ENCODE measurements around the gene PRR5L.
"Not testable (repeated sequence)": the region's sequence is repeated elsewhere in the genome, so short reads cannot be mapped to it uniquely, and the experiment has no call there.

Gene PRR5L

GRCh38 chr11:36509694-36510593 is 213.9 kb downstream of the PRR5L start, which contains the start of gene TRAF6 (continued):
- TF ChIP-seq ZBTB26 (tag by site-specific recombination; optimal IDR thresholded peaks at IDR 0.05), result peak; percentile 87
- TF ChIP-seq ZNF561 (tag by site-specific recombination; IDR thresholded peaks at IDR 0.05; ENCODE audit: borderline replicate concordance), result peak; percentile 71
- TF ChIP-seq ZNF174 (tag by site-specific recombination; IDR thresholded peaks at IDR 0.05), result peak; percentile 37; the same call in 1 of the 2 replicates
- no peak for TF ChIP-seq ZNF521 (tag by site-specific recombination; IDR thresholded peaks at IDR 0.05)
- TF ChIP-seq ZIC2 (tag by site-specific recombination; IDR thresholded peaks at IDR 0.05), result peak; percentile 73
- no peak for TF ChIP-seq ZNF433 (tag by site-specific recombination; IDR thresholded peaks at IDR 0.05; ENCODE audit: low read depth)
- TF ChIP-seq ZBTB44 (tag by site-specific recombination; IDR thresholded peaks at IDR 0.05), result no peak
- no peak; the same call in 1 of the 2 replicates for TF ChIP-seq ZNF341 (tag by site-specific recombination; IDR thresholded peaks at IDR 0.05; ENCODE audit: low read depth)
- TF ChIP-seq ZNF837 (tag by site-specific recombination; IDR thresholded peaks at IDR 0.05), result no peak; the same call in 1 of the 2 replicates

GRCh38 chr11:36510594-36510942 is 214.5 kb downstream of the PRR5L start:
- Histone ChIP-seq H3K4me1 (ENCODE audit: control insufficient read depth, insufficient read depth, low read length) (no peaks in the 10 kb centered on the region), H3K36me3 (ENCODE audit: control insufficient read depth in 2 of 2, insufficient read depth in 1 of 2, low read length in 2 of 2) (no peaks in the 10 kb centered on the region), H3K27ac (ENCODE audit: extremely low read depth, low read depth, low read length) (no peak overlapping the region), H3K9me3 (ENCODE audit: control insufficient read depth, insufficient read depth, low read depth, low read length) (no peaks in the 10 kb centered on the region), H3K4me3 (ENCODE audit: low read depth, low read length) (peak overlapping the region; percentile 100)
- TF ChIP-seq MYNN (tag by site-specific recombination; IDR thresholded peaks at IDR 0.05; ENCODE audit: borderline replicate concordance), result no peak
- TF ChIP-seq GFI1B (tag by site-specific recombination; IDR thresholded peaks at IDR 0.05), result no peak
- TF ChIP-seq ZNF658 (tag by site-specific recombination; IDR thresholded peaks at IDR 0.05), result no peak
- no peak for TF ChIP-seq ZSCAN18 (tag by site-specific recombination; IDR thresholded peaks at IDR 0.05)
- ChIA-PET POLR2A (interaction anchor here (1.3 to 1.4 kb wide), 2 partner anchors 10 to 55 kb away, joined by 3 to 12 read pairs; no protein-coding TSS in a partner anchor), CTCF (interaction anchor here (0.7 to 2.8 kb wide), 4 partner anchors 10 to 783 kb away, joined by 3 to 23 read pairs (median 4); no protein-coding TSS in a partner anchor)

- POLR2A ChIA-PET, result interaction anchor here (1.3 to 1.4 kb wide), 3 partner anchors 10 to 56 kb away, joined by 3 to 12 read pairs (median 3); no protein-coding TSS in a partner anchor
- not testable (repeated sequence) for H3K27ac ChIP-seq (ENCODE audit: extremely low read depth, low read depth, low read length); H3K36me3 ChIP-seq (ENCODE audit: control insufficient read depth in 2 of 2, insufficient read depth in 1 of 2, low read length in 2 of 2); H3K9me3 ChIP-seq (ENCODE audit: control insufficient read depth, insufficient read depth, low read depth, low read length); H3K4me3 ChIP-seq (ENCODE audit: low read depth, low read length); H3K4me1 ChIP-seq (ENCODE audit: control insufficient read depth, insufficient read depth, low read length)
- CTCF ChIA-PET, result interaction anchor here (0.7 to 2.8 kb wide), 3 partner anchors 9 to 29 kb away, joined by 3 to 23 read pairs (median 3); no protein-coding TSS in a partner anchor
Observed at GRCh38 chr11:36511062-36511461, 215.0 kb downstream of the PRR5L start.

GRCh38 chr11:36512016-36512415 is 215.9 kb downstream of the PRR5L start:
- POLR2A ChIA-PET, result interaction anchor here (0.8 to 1.4 kb wide), 2 partner anchors 9 to 11 kb away, joined by 3 to 4 read pairs; no protein-coding TSS in a partner anchor
- CTCF ChIA-PET, result interaction anchor here (0.6 to 2.8 kb wide), 5 partner anchors 11 to 52 kb away, joined by 3 to 23 read pairs (median 3); no protein-coding TSS in a partner anchor
- Histone ChIP-seq H3K4me3 (ENCODE audit: low read depth, low read length) (no peak overlapping the region), H3K27ac (ENCODE audit: extremely low read depth, low read depth, low read length) (no peak overlapping the region), H3K9me3 (ENCODE audit: control insufficient read depth, insufficient read depth, low read depth, low read length) (no peaks in the 10 kb centered on the region), H3K36me3 (ENCODE audit: control insufficient read depth in 2 of 2, insufficient read depth in 1 of 2, low read length in 2 of 2) (no peaks in the 10 kb centered on the region), H3K4me1 (ENCODE audit: control insufficient read depth, insufficient read depth, low read length) (no peaks in the 10 kb centered on the region)
- TF ChIP-seq BCL11A (tag by site-specific recombination; IDR thresholded peaks at IDR 0.05; ENCODE audit: low read depth), result no peak
- TF ChIP-seq ZBTB10 (tag by site-specific recombination; IDR thresholded peaks at IDR 0.05), result no peak
- no peak for TF ChIP-seq TRIM28 (IDR thresholded peaks at IDR 0.05; ENCODE audit: borderline replicate concordance, low read length)
- no peak for TF ChIP-seq ZNF214 (tag by site-specific recombination; IDR thresholded peaks at IDR 0.05; ENCODE audit: borderline replicate concordance)
- no peak for TF ChIP-seq KLF10 (tag by site-specific recombination; IDR thresholded peaks at IDR 0.05)
- no peak for TF ChIP-seq ZNF354C (tag by site-specific recombination; IDR thresholded peaks at IDR 0.05; ENCODE audit: borderline replicate concordance, low read depth)
- TF ChIP-seq WT1 (tag by site-specific recombination; IDR thresholded peaks at IDR 0.05), result no peak
- TF ChIP-seq ZNF324 (tag by site-specific recombination; IDR thresholded peaks at IDR 0.05), result no peak
- no peak for TF ChIP-seq ZNF747 (tag by site-specific recombination; IDR thresholded peaks at IDR 0.05)

Data from HEK293 (cell line).